ENCODE measurements around the gene DZANK1.

Gene DZANK1

DNA sequence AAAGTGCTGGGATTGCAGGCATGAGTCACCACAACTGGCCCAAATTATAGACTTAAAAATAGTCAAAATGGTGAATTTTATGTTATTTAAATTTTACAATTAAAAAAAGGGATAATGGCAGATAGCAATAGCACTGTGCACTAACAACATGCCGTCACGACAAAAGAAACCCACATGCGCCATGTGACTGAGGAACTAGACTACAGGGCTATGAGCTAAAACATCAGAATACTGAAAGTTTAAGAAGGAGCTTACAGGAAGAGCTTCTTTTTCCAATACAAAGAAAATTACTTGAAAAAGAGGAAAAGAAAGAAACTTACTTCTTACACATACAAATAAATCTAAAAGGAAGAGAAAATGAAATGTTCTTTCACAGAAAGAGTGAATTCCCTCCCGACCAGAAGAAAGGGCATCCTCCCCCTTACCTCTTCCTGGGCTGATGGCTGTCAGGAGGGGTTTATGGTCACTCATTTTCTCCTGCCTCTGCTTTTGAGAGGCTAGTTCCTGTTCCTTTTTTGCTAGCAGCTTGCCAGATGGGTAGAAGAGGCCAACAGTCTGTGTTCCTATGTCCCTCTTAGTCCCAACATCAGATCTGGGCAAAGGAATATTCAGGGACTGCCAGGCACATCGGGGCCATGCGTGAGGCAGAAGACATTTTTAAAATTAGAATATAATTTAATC lies 54.5 kb downstream of the DZANK1 start:
- no peak for TF ChIP-seq SIN3A (IDR thresholded peaks at IDR 0.05; ENCODE audit: borderline replicate concordance, insufficient read depth, low read length)
- no peak for TF ChIP-seq FOXP2 (optimal IDR thresholded peaks at IDR 0.05; ENCODE audit: borderline replicate concordance, extremely low read depth, extremely low read length, insufficient read depth)
- TF ChIP-seq, protein P1, sequence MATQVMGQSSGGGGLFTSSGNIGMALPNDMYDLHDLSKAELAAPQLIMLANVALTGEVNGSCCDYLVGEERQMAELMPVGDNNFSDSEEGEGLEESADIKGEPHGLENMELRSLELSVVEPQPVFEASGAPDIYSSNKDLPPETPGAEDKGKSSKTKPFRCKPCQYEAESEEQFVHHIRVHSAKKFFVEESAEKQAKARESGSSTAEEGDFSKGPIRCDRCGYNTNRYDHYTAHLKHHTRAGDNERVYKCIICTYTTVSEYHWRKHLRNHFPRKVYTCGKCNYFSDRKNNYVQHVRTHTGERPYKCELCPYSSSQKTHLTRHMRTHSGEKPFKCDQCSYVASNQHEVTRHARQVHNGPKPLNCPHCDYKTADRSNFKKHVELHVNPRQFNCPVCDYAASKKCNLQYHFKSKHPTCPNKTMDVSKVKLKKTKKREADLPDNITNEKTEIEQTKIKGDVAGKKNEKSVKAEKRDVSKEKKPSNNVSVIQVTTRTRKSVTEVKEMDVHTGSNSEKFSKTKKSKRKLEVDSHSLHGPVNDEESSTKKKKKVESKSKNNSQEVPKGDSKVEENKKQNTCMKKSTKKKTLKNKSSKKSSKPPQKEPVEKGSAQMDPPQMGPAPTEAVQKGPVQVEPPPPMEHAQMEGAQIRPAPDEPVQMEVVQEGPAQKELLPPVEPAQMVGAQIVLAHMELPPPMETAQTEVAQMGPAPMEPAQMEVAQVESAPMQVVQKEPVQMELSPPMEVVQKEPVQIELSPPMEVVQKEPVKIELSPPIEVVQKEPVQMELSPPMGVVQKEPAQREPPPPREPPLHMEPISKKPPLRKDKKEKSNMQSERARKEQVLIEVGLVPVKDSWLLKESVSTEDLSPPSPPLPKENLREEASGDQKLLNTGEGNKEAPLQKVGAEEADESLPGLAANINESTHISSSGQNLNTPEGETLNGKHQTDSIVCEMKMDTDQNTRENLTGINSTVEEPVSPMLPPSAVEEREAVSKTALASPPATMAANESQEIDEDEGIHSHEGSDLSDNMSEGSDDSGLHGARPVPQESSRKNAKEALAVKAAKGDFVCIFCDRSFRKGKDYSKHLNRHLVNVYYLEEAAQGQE (IDR thresholded peaks at IDR 0.05; ENCODE audit: insufficient read depth in 1 of 2, low read depth in 2 of 2, low read length in 2 of 2) = no peak
- no peak for TF ChIP-seq TAF1 (IDR thresholded peaks at IDR 0.05; ENCODE audit: borderline replicate concordance, insufficient read depth, low read length)
- no peak for TF ChIP-seq POLR2AphosphoS5 (IDR thresholded peaks at IDR 0.05; ENCODE audit: low read depth, low read length)

DNA sequence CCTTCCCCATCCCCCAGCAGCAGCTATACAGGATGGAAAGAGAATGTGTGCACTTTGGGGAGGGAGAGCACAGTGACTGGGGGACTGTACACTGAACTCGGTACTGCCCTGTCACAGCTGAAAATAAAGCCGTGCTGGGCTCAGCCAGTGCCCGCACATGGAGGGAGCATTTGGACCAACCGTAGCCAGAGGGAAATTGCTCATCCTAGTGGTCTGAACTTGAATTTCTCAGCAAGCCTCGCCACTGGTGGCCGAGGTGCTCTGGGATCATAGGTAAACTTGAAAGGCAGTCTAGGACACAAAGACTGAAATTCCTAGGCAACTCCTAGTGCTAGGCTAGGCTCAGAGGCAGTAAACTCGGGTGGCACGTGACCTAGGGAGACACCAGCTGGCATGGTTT lies 61.0 kb downstream of the DZANK1 start:
- TF ChIP-seq POLR2AphosphoS5 (IDR thresholded peaks at IDR 0.05; ENCODE audit: low read depth, low read length) (no peak), FOXP2 (optimal IDR thresholded peaks at IDR 0.05; ENCODE audit: borderline replicate concordance, extremely low read depth, extremely low read length, insufficient read depth) (no peak), SIN3A (IDR thresholded peaks at IDR 0.05; ENCODE audit: borderline replicate concordance, insufficient read depth, low read length) (no peak), TAF1 (IDR thresholded peaks at IDR 0.05; ENCODE audit: borderline replicate concordance, insufficient read depth, low read length) (no peak)
- TF ChIP-seq, protein P1 (IDR thresholded peaks at IDR 0.05; ENCODE audit: insufficient read depth in 1 of 2, low read depth in 2 of 2, low read length in 2 of 2) = no peak

DNA sequence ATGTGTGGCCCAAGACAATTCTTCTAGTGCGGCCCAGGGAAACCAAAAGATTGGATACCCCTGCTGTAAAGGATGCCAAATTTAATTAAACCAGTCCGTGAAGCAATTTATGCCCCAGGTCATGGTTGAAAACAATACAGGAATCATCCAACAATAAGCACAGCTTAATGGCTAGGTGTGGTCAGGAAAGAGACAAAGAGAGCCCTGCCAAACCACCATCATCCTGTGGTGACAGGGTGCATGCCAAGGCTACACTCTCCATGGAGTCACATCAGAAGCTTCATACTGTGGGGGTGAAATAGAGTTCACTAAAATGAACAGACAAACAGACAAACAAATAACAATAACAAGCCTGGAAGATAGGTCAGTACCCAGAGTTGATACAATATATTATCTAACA lies 62.7 kb downstream of the DZANK1 start:
- TF ChIP-seq TAF1 (IDR thresholded peaks at IDR 0.05; ENCODE audit: borderline replicate concordance, insufficient read depth, low read length) (no peak), POLR2AphosphoS5 (IDR thresholded peaks at IDR 0.05; ENCODE audit: low read depth, low read length) (no peak), SIN3A (IDR thresholded peaks at IDR 0.05; ENCODE audit: borderline replicate concordance, insufficient read depth, low read length) (no peak), FOXP2 (optimal IDR thresholded peaks at IDR 0.05; ENCODE audit: borderline replicate concordance, extremely low read depth, extremely low read length, insufficient read depth) (no peak)
- TF ChIP-seq, protein P1 (IDR thresholded peaks at IDR 0.05; ENCODE audit: insufficient read depth in 1 of 2, low read depth in 2 of 2, low read length in 2 of 2) = no peak

- no peak for TF ChIP-seq TAF1 (IDR thresholded peaks at IDR 0.05; ENCODE audit: borderline replicate concordance, insufficient read depth, low read length)
- TF ChIP-seq POLR2AphosphoS5 (IDR thresholded peaks at IDR 0.05; ENCODE audit: low read depth, low read length) = no peak
- TF ChIP-seq FOXP2 (optimal IDR thresholded peaks at IDR 0.05; ENCODE audit: borderline replicate concordance, extremely low read depth, extremely low read length, insufficient read depth) = no peak
- TF ChIP-seq, protein P1 (IDR thresholded peaks at IDR 0.05; ENCODE audit: insufficient read depth in 1 of 2, low read depth in 2 of 2, low read length in 2 of 2) = no peak
- TF ChIP-seq SIN3A (IDR thresholded peaks at IDR 0.05; ENCODE audit: borderline replicate concordance, insufficient read depth, low read length) = no peak
Observed at GRCh38 chr20:18403269-18403668, 63.6 kb downstream of the DZANK1 start.
